Endothelial cell of umbilical vein (primary cell): Measurements from ENCODE around the gene HLA-DQA1. TPM values are rescaled to one million over a fixed set of nuclear protein-coding genes. Genes with fewer than 3 reads are reported as not detected.

Experiments used
- BruUV-seq: library from RNA; stranded (reverse); fragments of 400-500 nt; replicated peaks from 2 replicates; lab custom pipeline; 2021; lab: Mats Ljungman, UMichigan
- CTCF ChIA-PET: fragments of 300-600, 350-600 bp; sonication (Branson Sonifier 250); formaldehyde crosslinking; loops from one replicate; lab custom pipeline; 2021; ENCODE audit warnings: antibody characterized with exemption, inconsistent platforms; lab: Charles Lee
- POLR2A ChIA-PET: fragments of 300-600, 350-600 bp; sonication (Branson Sonifier 250); formaldehyde crosslinking; loops from one replicate; lab custom pipeline; 2021; ENCODE audit warnings: antibody characterized with exemption, inconsistent platforms; lab: Charles Lee
- DNase-seq: peaks from one replicate; pipeline ENCODE4 v3.0.0-alpha.2; 2011; ENCODE audit warnings: low read depth, low spot score
- FAIRE-seq: peaks from 2 replicates; lab custom pipeline; 2011; peaks lifted over from hg19 to GRCh38; lab: Jason Lieb, UNC
- H2AFZ ChIP-seq: 2 replicates; pipeline ENCODE4 v1.6.0; 2012; ENCODE audit warnings: low read depth, low read length, control low read depth, inconsistent platforms
- H3K27ac ChIP-seq: 2 replicates; pipeline ENCODE4 v1.5.1; 2011; ENCODE audit warnings: low read depth, mild to moderate bottlenecking, control low read depth, low read length, moderate library complexity; ENCODE audit not compliant: insufficient read depth
- H3K27me3 ChIP-seq, 2 experiments: 2 replicates each; pipeline versions ENCODE4 v1.6.0 to v1.6.1; 2011; ENCODE audit warnings: low read length in 2 of 2, mixed read lengths in 1 of 2; ENCODE audit not compliant: control insufficient read depth in 2 of 2, insufficient read depth in 2 of 2
- H3K36me3 ChIP-seq, 2 experiments: 2 replicates in 1 of 2; 3 replicates in 1 of 2; pipeline ENCODE4 v1.5.1; 2011; ENCODE audit warnings: low read length in 2 of 2, mild to moderate bottlenecking in 1 of 2, moderate library complexity in 1 of 2; ENCODE audit not compliant: control insufficient read depth in 2 of 2, insufficient read depth in 2 of 2; ENCODE audit errors: extremely low read depth in 1 of 2
- H3K4me1 ChIP-seq: 3 replicates; pipeline ENCODE4 v1.5.1; 2011; ENCODE audit warnings: mild to moderate bottlenecking, low read length; ENCODE audit not compliant: control insufficient read depth, insufficient read depth; ENCODE audit errors: extremely low read depth
- H3K4me2 ChIP-seq: 2 replicates; pipeline ENCODE4 v1.6.1; 2011; ENCODE audit warnings: low read length, control low read depth, mixed read lengths; ENCODE audit not compliant: insufficient read depth
- H3K4me3 ChIP-seq, 3 experiments: fragments of 200-600 bp in 1 of 3; sonication (generic), shearing (Covaris generic) in 1 of 3; replicated peaks in 1 of 3; 2 replicates each; pipeline ENCODE4 v1.5.1; 2011 to 2016; ENCODE audit warnings: control low read depth in 3 of 3, low read length in 3 of 3, mild to moderate bottlenecking in 2 of 3, inconsistent platforms in 1 of 3, low read depth in 1 of 3, moderate library complexity in 1 of 3; ENCODE audit not compliant: insufficient read depth in 1 of 3
- H3K79me2 ChIP-seq: 2 replicates; pipeline ENCODE4 v1.6.0; 2012; ENCODE audit warnings: low read length, inconsistent platforms; ENCODE audit not compliant: control insufficient read depth, insufficient read depth
- H3K9ac ChIP-seq: replicated peaks from 2 replicates; pipeline ENCODE3; 2011; ENCODE audit warnings: low read length, control low read depth; ENCODE audit not compliant: insufficient read depth; ENCODE audit errors: extremely low read depth
- H3K9me1 ChIP-seq: replicated peaks from 3 replicates; pipeline ENCODE4 v1.6.0; 2011; ENCODE audit warnings: mild to moderate bottlenecking, low read length; ENCODE audit not compliant: control insufficient read depth, insufficient read depth; ENCODE audit errors: extremely low read depth
- H3K9me3 ChIP-seq: replicated peaks from 2 replicates; pipeline ENCODE4 v1.5.1; 2012; ENCODE audit warnings: low read length, inconsistent platforms; ENCODE audit not compliant: control insufficient read depth, insufficient read depth
- H4K20me1 ChIP-seq: replicated peaks from 2 replicates; pipeline ENCODE3; 2011; ENCODE audit warnings: mild to moderate bottlenecking, low read length; ENCODE audit not compliant: control insufficient read depth, insufficient read depth; ENCODE audit errors: extremely low read depth
- EZH2 ChIP-seq: IDR thresholded peaks from 2 replicates; pipeline ENCODE4 v1.6.1; 2012; ENCODE audit warnings: borderline replicate concordance, low read depth, mild to moderate bottlenecking, moderate library complexity, low read length, inconsistent platforms; ENCODE audit not compliant: severe bottlenecking
- FOS ChIP-seq: IDR thresholded peaks from 2 replicates; pipeline ENCODE4 v1.6.1; 2011; ENCODE audit warnings: mild to moderate bottlenecking, low read length, moderate library complexity, borderline replicate concordance; ENCODE audit not compliant: insufficient read depth
- GATA2 ChIP-seq: IDR thresholded peaks from 2 replicates; pipeline ENCODE4 v1.7.0; 2011; ENCODE audit warnings: low read depth, mild to moderate bottlenecking, moderate library complexity, mixed read lengths, low read length; ENCODE audit not compliant: insufficient read length, insufficient read depth
- JUN ChIP-seq: IDR thresholded peaks from 2 replicates; pipeline ENCODE4 v1.6.1; 2011; ENCODE audit warnings: borderline replicate concordance, low read depth; ENCODE audit not compliant: insufficient read length, insufficient read depth
- MYC ChIP-seq: IDR thresholded peaks from one replicate; pipeline ENCODE4 v1.6.1; 2011; ENCODE audit warnings: mild to moderate bottlenecking, low read depth, low read length
- POLR2A ChIP-seq: IDR thresholded peaks from 2 replicates; pipeline ENCODE4 v1.6.1; 2012; ENCODE audit warnings: low read depth, mild to moderate bottlenecking, control low read depth, low read length
- POLR2AphosphoS5 ChIP-seq: IDR thresholded peaks from 2 replicates; pipeline ENCODE4 v1.6.1; 2012; ENCODE audit warnings: low read depth, mild to moderate bottlenecking, control low read depth, low read length, moderate library complexity; ENCODE audit not compliant: insufficient read depth
- dilution Hi-C: fragments of 300-500 bp; cut with MboI; formaldehyde crosslinking; loops from one replicate; pipeline ENCODE4 v1.15.0; 2019; ENCODE audit warnings: low sequenced_read_pairs; ENCODE audit not compliant: extremely low pct_ligation_motif_present
- intact Hi-C: fragments of 100-400 bp; cut with micrococcal nuclease; formaldehyde crosslinking; loops from one replicate; pipeline ENCODE4 v1.10.0; 2022
- polyA plus RNA-seq, 4 experiments: library from polyadenylated mRNA; depleted of rRNA in 3 of 4; stranded (reverse) in 3 of 4; unstranded in 1 of 4; fragments of >200 nt; gene quantifications; 2 replicates each; pipeline versions ENCODE4 v1.2.1 to v1.2.3, GENCODE V29; 2011 to 2012; ENCODE audit warnings: missing spikeins in 1 of 4
- total RNA-seq: library from RNA; stranded (reverse); gene quantifications from 2 replicates; pipeline ENCODE4 v1.2.3, GENCODE V29; 2021
- TF ChIP-seq, protein P1 (sequence below): IDR thresholded peaks from 2 replicates; pipeline ENCODE4 v1.6.1; 2011; ENCODE audit not compliant: insufficient read depth, insufficient read length
- TF ChIP-seq, protein P2 (sequence below), 2 donors: IDR thresholded peaks; 1 replicate in 1 of 2; 2 replicates in 1 of 2; pipeline ENCODE4 v1.5.1; 2011; ENCODE audit warnings: low read length in 2 of 2, mild to moderate bottlenecking in 2 of 2, moderate library complexity in 2 of 2, control low read depth in 1 of 2, inconsistent platforms in 1 of 2, low read depth in 1 of 2; ENCODE audit not compliant: insufficient read depth in 1 of 2; ENCODE audit errors: extremely low read depth in 1 of 2

Gene HLA-DQA1
- total and polyA plus RNA-seq, 2 donors (not counting 3 experiments of a cell fraction or from before 2014, with no cell fraction given) = not detected

DNA sequence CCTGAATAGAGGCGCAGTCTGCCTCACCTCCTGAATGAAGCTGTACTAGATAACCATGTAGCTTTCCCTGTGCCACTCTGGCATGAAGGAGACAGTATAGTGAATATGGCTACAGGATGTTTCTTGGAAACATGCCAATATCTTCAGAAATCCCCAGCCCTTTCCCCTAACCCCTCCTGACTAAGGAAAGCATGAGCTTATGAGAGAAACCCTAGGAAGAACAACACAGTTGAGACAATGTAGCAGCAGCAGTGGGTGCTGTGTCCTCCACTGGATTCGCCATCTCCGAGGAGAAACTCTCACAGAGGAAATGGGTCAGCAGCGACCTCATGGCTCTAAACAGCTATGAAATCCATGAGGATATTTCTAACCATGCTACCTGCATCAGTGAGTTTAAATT lies 6.7 kb downstream of the HLA-DQA1 start:
- Histone ChIP-seq H3K9me3 (no peaks in the 10 kb centered on the region), H3K9me1 (no peaks in the 10 kb centered on the region), H4K20me1 (no peaks in the 10 kb centered on the region), H3K36me3 (no peaks in the 10 kb centered on the region), H3K4me1 (no peaks in the 10 kb centered on the region), H3K27ac (no peak overlapping the region), H3K4me3 (no peak overlapping the region), H2AFZ (no peak overlapping the region), H3K4me2 (no peak overlapping the region), H3K79me2 (no peaks in the 10 kb centered on the region), H3K9ac (no peak overlapping the region), H3K27me3 (no peaks in the 10 kb centered on the region)
- TF ChIP-seq POLR2AphosphoS5 (no peak), MYC (no peak), GATA2 (no peak), POLR2A (no peak), EZH2 (no peak)
- TF ChIP-seq, protein P1, sequence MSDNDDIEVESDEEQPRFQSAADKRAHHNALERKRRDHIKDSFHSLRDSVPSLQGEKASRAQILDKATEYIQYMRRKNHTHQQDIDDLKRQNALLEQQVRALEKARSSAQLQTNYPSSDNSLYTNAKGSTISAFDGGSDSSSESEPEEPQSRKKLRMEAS = no peak
- ChIA-PET CTCF (interaction anchor here (0.8 kb wide), 1 partner anchor 21 kb away, joined by 3 read pairs; no protein-coding TSS in a partner anchor), POLR2A (no interaction called here)
- no TSS peak for BruUV-seq
- no peak for DNase-seq
- FAIRE-seq = no peak
- dilution Hi-C loops = no loop called here
- intact Hi-C loops = no loop called here

DNA sequence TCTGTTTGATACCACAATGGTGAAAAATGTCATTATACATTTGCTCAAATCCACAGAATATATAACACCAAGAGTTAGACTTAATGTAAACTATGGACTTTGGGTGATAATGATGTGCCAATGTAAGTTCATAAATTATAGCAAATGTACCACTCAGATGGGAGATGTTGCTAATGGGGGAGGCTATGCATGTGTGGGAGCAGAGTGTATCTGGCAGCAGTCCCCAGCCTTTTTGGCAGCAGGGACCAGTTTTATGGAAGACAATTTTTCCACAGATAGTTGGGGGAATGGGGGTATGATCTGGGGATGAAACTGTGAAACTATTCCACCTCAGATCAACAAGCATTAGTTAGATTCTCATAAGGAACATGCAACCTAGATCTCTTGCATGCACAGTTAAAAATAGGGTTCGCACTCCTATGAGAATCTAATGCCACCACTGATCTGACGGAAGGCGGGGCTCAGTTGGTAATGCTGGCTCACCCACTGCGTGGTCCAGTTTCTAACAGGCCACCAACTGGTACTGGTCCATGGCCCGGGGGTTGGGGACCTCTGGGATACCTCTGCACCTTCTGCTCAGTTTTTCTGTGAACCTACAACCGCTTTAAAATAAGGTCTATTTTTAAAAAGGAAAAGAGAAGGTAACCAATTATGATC lies 8.0 kb downstream of the HLA-DQA1 start:
- TF ChIP-seq, protein P1 = no peak
- TF ChIP-seq GATA2 (no peak), MYC (no peak), FOS (no peak), POLR2AphosphoS5 (no peak), EZH2 (no peak), JUN (no peak), POLR2A (no peak)
- TF ChIP-seq, protein P2, sequence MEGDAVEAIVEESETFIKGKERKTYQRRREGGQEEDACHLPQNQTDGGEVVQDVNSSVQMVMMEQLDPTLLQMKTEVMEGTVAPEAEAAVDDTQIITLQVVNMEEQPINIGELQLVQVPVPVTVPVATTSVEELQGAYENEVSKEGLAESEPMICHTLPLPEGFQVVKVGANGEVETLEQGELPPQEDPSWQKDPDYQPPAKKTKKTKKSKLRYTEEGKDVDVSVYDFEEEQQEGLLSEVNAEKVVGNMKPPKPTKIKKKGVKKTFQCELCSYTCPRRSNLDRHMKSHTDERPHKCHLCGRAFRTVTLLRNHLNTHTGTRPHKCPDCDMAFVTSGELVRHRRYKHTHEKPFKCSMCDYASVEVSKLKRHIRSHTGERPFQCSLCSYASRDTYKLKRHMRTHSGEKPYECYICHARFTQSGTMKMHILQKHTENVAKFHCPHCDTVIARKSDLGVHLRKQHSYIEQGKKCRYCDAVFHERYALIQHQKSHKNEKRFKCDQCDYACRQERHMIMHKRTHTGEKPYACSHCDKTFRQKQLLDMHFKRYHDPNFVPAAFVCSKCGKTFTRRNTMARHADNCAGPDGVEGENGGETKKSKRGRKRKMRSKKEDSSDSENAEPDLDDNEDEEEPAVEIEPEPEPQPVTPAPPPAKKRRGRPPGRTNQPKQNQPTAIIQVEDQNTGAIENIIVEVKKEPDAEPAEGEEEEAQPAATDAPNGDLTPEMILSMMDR (IDR thresholded peaks at IDR 0.05; ENCODE audit: extremely low read depth in 1 of 2, insufficient read depth in 1 of 2, low read depth in 1 of 2, low read length in 2 of 2) = no peak
- Histone ChIP-seq H3K4me3 (no peak overlapping the region), H3K79me2 (no peaks in the 10 kb centered on the region), H2AFZ (no peak overlapping the region), H3K27me3 (no peaks in the 10 kb centered on the region), H4K20me1 (no peaks in the 10 kb centered on the region), H3K4me2 (no peak overlapping the region), H3K9ac (no peak overlapping the region), H3K4me1 (no peaks in the 10 kb centered on the region), H3K36me3 (no peaks in the 10 kb centered on the region), H3K27ac (no peak overlapping the region), H3K9me1 (no peaks in the 10 kb centered on the region), H3K9me3 (no peaks in the 10 kb centered on the region)
- no peak for FAIRE-seq
- ChIA-PET POLR2A (no interaction called here), CTCF (no interaction called here)
- dilution Hi-C loops = no loop called here
- intact Hi-C loops = no loop called here
- BruUV-seq = no TSS peak
- DNase-seq = no peak
